ENCODE data around the gene TOGARAM2.

DNA sequence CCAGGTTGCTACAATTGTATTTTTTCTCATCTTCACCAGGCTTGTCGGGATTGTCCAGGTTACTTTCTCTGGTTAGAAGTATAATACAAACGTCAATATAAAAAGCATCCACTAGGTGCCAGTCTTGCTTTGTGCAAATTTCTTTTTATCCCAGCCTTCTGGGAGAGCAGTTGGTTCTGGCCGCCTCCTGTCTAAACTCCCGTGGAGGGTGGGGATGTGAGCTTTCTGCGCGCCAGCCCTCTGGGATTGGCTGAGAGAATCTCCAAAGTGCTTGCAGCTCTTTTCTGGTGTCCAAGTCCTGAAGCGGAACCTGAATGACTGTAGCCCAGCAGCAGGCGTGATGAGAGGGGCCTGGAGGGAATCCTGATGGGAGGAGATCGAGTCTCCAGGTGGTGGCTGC lies 22.4 kb upstream of the TOGARAM2 start:
- TF ChIP-seq EP300 (IDR thresholded peaks at IDR 0.05; ENCODE audit: low read depth in 2 of 2, low read length in 2 of 2) (no peak), EP300 (CRISPR knock-in tag; IDR thresholded peaks at IDR 0.05; ENCODE audit: borderline replicate concordance) (no peak), ATF7 (IDR thresholded peaks at IDR 0.05) (no peak), ATF7 (CRISPR knock-in tag; IDR thresholded peaks at IDR 0.05) (no peak), TCF7 (IDR thresholded peaks at IDR 0.05; ENCODE audit: low read depth) (no peak), ZNF782 (CRISPR knock-in tag; IDR thresholded peaks at IDR 0.05; ENCODE audit: borderline replicate concordance) (no peak), BHLHE40 (IDR thresholded peaks at IDR 0.05; ENCODE audit: low read length) (no peak), TGIF2 (CRISPR knock-in tag; IDR thresholded peaks at IDR 0.05) (no peak), SMAD1 (CRISPR knock-in tag; IDR thresholded peaks at IDR 0.05; ENCODE audit: borderline replicate concordance, low read depth) (no peak), STAT5B (CRISPR knock-in tag; IDR thresholded peaks at IDR 0.05) (no peak)
- TF ChIP-seq, protein P1, sequence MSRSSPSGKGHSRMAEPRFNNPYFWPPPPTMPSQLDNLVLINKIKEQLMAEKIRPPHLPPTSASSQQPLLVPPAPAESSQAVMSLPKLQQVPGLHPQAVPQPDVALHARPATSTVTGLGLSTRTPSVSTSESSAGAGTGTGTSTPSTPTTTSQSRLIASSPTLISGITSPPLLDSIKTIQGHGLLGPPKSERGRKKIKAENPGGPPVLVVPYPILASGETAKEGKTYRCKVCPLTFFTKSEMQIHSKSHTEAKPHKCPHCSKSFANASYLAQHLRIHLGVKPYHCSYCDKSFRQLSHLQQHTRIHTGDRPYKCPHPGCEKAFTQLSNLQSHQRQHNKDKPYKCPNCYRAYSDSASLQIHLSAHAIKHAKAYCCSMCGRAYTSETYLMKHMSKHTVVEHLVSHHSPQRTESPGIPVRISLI (CRISPR knock-in tag; IDR thresholded peaks at IDR 0.05; ENCODE audit: borderline replicate concordance): no peak
- TF ChIP-seq, protein P2, sequence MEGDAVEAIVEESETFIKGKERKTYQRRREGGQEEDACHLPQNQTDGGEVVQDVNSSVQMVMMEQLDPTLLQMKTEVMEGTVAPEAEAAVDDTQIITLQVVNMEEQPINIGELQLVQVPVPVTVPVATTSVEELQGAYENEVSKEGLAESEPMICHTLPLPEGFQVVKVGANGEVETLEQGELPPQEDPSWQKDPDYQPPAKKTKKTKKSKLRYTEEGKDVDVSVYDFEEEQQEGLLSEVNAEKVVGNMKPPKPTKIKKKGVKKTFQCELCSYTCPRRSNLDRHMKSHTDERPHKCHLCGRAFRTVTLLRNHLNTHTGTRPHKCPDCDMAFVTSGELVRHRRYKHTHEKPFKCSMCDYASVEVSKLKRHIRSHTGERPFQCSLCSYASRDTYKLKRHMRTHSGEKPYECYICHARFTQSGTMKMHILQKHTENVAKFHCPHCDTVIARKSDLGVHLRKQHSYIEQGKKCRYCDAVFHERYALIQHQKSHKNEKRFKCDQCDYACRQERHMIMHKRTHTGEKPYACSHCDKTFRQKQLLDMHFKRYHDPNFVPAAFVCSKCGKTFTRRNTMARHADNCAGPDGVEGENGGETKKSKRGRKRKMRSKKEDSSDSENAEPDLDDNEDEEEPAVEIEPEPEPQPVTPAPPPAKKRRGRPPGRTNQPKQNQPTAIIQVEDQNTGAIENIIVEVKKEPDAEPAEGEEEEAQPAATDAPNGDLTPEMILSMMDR (CRISPR knock-in tag; IDR thresholded peaks at IDR 0.05): peak; percentile 83
- TF ChIP-seq, protein P3, sequence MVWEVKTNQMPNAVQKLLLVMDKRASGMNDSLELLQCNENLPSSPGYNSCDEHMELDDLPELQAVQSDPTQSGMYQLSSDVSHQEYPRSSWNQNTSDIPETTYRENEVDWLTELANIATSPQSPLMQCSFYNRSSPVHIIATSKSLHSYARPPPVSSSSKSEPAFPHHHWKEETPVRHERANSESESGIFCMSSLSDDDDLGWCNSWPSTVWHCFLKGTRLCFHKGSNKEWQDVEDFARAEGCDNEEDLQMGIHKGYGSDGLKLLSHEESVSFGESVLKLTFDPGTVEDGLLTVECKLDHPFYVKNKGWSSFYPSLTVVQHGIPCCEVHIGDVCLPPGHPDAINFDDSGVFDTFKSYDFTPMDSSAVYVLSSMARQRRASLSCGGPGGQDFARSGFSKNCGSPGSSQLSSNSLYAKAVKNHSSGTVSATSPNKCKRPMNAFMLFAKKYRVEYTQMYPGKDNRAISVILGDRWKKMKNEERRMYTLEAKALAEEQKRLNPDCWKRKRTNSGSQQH (CRISPR knock-in tag; IDR thresholded peaks at IDR 0.05; ENCODE audit: low read depth): no peak

Measured in HepG2 (cell line).